Endothelial cell of umbilical vein (primary cell): Measurements from ENCODE around the gene KHNYN. TPM values are rescaled to one million over a fixed set of nuclear protein-coding genes. Genes with fewer than 3 reads are reported as not detected.
A peak's percentile ranks its signal among the peaks of the same experiment; 100 is the strongest.
"Not testable (repeated sequence)": the region's sequence is repeated elsewhere in the genome, so short reads cannot be mapped to it uniquely, and the experiment has no call there.

Experiments
- BruUV-seq: library from RNA; stranded (reverse); fragments of 400-500 nt; replicated peaks from 2 replicates; lab custom pipeline; 2021; lab: Mats Ljungman, UMichigan
- CTCF ChIA-PET: fragments of 300-600, 350-600 bp; sonication (Branson Sonifier 250); formaldehyde crosslinking; loops from one replicate; lab custom pipeline; 2021; ENCODE audit warnings: antibody characterized with exemption, inconsistent platforms; lab: Charles Lee
- POLR2A ChIA-PET: fragments of 300-600, 350-600 bp; sonication (Branson Sonifier 250); formaldehyde crosslinking; loops from one replicate; lab custom pipeline; 2021; ENCODE audit warnings: antibody characterized with exemption, inconsistent platforms; lab: Charles Lee
- DNase-seq: peaks from one replicate; pipeline ENCODE4 v3.0.0-alpha.2; 2011; ENCODE audit warnings: low read depth, low spot score
- FAIRE-seq: peaks from 2 replicates; lab custom pipeline; 2011; peaks lifted over from hg19 to GRCh38; lab: Jason Lieb, UNC
- H2AFZ ChIP-seq: 2 replicates; pipeline ENCODE4 v1.6.0; 2012; ENCODE audit warnings: low read depth, low read length, control low read depth, inconsistent platforms
- H3K27ac ChIP-seq: 2 replicates; pipeline ENCODE4 v1.5.1; 2011; ENCODE audit warnings: low read depth, mild to moderate bottlenecking, control low read depth, low read length, moderate library complexity; ENCODE audit not compliant: insufficient read depth
- H3K27me3 ChIP-seq, 2 experiments: 2 replicates each; pipeline versions ENCODE4 v1.6.0 to v1.6.1; 2011; ENCODE audit warnings: low read length in 2 of 2, mixed read lengths in 1 of 2; ENCODE audit not compliant: control insufficient read depth in 2 of 2, insufficient read depth in 2 of 2
- H3K36me3 ChIP-seq, 2 experiments: 2 replicates in 1 of 2; 3 replicates in 1 of 2; pipeline ENCODE4 v1.5.1; 2011; ENCODE audit warnings: low read length in 2 of 2, mild to moderate bottlenecking in 1 of 2, moderate library complexity in 1 of 2; ENCODE audit not compliant: control insufficient read depth in 2 of 2, insufficient read depth in 2 of 2; ENCODE audit errors: extremely low read depth in 1 of 2
- H3K4me1 ChIP-seq: 3 replicates; pipeline ENCODE4 v1.5.1; 2011; ENCODE audit warnings: mild to moderate bottlenecking, low read length; ENCODE audit not compliant: control insufficient read depth, insufficient read depth; ENCODE audit errors: extremely low read depth
- H3K4me2 ChIP-seq: 2 replicates; pipeline ENCODE4 v1.6.1; 2011; ENCODE audit warnings: low read length, control low read depth, mixed read lengths; ENCODE audit not compliant: insufficient read depth
- H3K4me3 ChIP-seq, 3 experiments: fragments of 200-600 bp in 1 of 3; sonication (generic), shearing (Covaris generic) in 1 of 3; replicated peaks in 1 of 3; 2 replicates each; pipeline ENCODE4 v1.5.1; 2011 to 2016; ENCODE audit warnings: control low read depth in 3 of 3, low read length in 3 of 3, mild to moderate bottlenecking in 2 of 3, inconsistent platforms in 1 of 3, low read depth in 1 of 3, moderate library complexity in 1 of 3; ENCODE audit not compliant: insufficient read depth in 1 of 3
- H3K79me2 ChIP-seq: 2 replicates; pipeline ENCODE4 v1.6.0; 2012; ENCODE audit warnings: low read length, inconsistent platforms; ENCODE audit not compliant: control insufficient read depth, insufficient read depth
- H3K9ac ChIP-seq: replicated peaks from 2 replicates; pipeline ENCODE3; 2011; ENCODE audit warnings: low read length, control low read depth; ENCODE audit not compliant: insufficient read depth; ENCODE audit errors: extremely low read depth
- H3K9me1 ChIP-seq: replicated peaks from 3 replicates; pipeline ENCODE4 v1.6.0; 2011; ENCODE audit warnings: mild to moderate bottlenecking, low read length; ENCODE audit not compliant: control insufficient read depth, insufficient read depth; ENCODE audit errors: extremely low read depth
- H3K9me3 ChIP-seq: replicated peaks from 2 replicates; pipeline ENCODE4 v1.5.1; 2012; ENCODE audit warnings: low read length, inconsistent platforms; ENCODE audit not compliant: control insufficient read depth, insufficient read depth
- H4K20me1 ChIP-seq: replicated peaks from 2 replicates; pipeline ENCODE3; 2011; ENCODE audit warnings: mild to moderate bottlenecking, low read length; ENCODE audit not compliant: control insufficient read depth, insufficient read depth; ENCODE audit errors: extremely low read depth
- EZH2 ChIP-seq: IDR thresholded peaks from 2 replicates; pipeline ENCODE4 v1.6.1; 2012; ENCODE audit warnings: borderline replicate concordance, low read depth, mild to moderate bottlenecking, moderate library complexity, low read length, inconsistent platforms; ENCODE audit not compliant: severe bottlenecking
- FOS ChIP-seq: IDR thresholded peaks from 2 replicates; pipeline ENCODE4 v1.6.1; 2011; ENCODE audit warnings: mild to moderate bottlenecking, low read length, moderate library complexity, borderline replicate concordance; ENCODE audit not compliant: insufficient read depth
- JUN ChIP-seq: IDR thresholded peaks from 2 replicates; pipeline ENCODE4 v1.6.1; 2011; ENCODE audit warnings: borderline replicate concordance, low read depth; ENCODE audit not compliant: insufficient read length, insufficient read depth
- MYC ChIP-seq: IDR thresholded peaks from one replicate; pipeline ENCODE4 v1.6.1; 2011; ENCODE audit warnings: mild to moderate bottlenecking, low read depth, low read length
- POLR2A ChIP-seq: IDR thresholded peaks from 2 replicates; pipeline ENCODE4 v1.6.1; 2012; ENCODE audit warnings: low read depth, mild to moderate bottlenecking, control low read depth, low read length
- POLR2AphosphoS5 ChIP-seq: IDR thresholded peaks from 2 replicates; pipeline ENCODE4 v1.6.1; 2012; ENCODE audit warnings: low read depth, mild to moderate bottlenecking, control low read depth, low read length, moderate library complexity; ENCODE audit not compliant: insufficient read depth
- dilution Hi-C: fragments of 300-500 bp; cut with MboI; formaldehyde crosslinking; loops from one replicate; pipeline ENCODE4 v1.15.0; 2019; ENCODE audit warnings: low sequenced_read_pairs; ENCODE audit not compliant: extremely low pct_ligation_motif_present
- intact Hi-C: fragments of 100-400 bp; cut with micrococcal nuclease; formaldehyde crosslinking; loops from one replicate; pipeline ENCODE4 v1.10.0; 2022
- polyA plus RNA-seq, 4 experiments: library from polyadenylated mRNA; depleted of rRNA in 3 of 4; stranded (reverse) in 3 of 4; unstranded in 1 of 4; fragments of >200 nt; gene quantifications; 2 replicates each; pipeline versions ENCODE4 v1.2.1 to v1.2.3, GENCODE V29; 2011 to 2012; ENCODE audit warnings: missing spikeins in 1 of 4
- total RNA-seq: library from RNA; stranded (reverse); gene quantifications from 2 replicates; pipeline ENCODE4 v1.2.3, GENCODE V29; 2021
- TF ChIP-seq, protein P1 (sequence below), 2 donors: IDR thresholded peaks; 1 replicate in 1 of 2; 2 replicates in 1 of 2; pipeline ENCODE4 v1.5.1; 2011; ENCODE audit warnings: low read length in 2 of 2, mild to moderate bottlenecking in 2 of 2, moderate library complexity in 2 of 2, control low read depth in 1 of 2, inconsistent platforms in 1 of 2, low read depth in 1 of 2; ENCODE audit not compliant: insufficient read depth in 1 of 2; ENCODE audit errors: extremely low read depth in 1 of 2
- TF ChIP-seq, protein P2 (sequence below): IDR thresholded peaks from 2 replicates; pipeline ENCODE4 v1.6.1; 2011; ENCODE audit not compliant: insufficient read depth, insufficient read length

KHNYN gene
- total and polyA plus RNA-seq, 2 donors (not counting 3 experiments of a cell fraction or from before 2014, with no cell fraction given), result 25.4 to 63.3 TPM

DNA sequence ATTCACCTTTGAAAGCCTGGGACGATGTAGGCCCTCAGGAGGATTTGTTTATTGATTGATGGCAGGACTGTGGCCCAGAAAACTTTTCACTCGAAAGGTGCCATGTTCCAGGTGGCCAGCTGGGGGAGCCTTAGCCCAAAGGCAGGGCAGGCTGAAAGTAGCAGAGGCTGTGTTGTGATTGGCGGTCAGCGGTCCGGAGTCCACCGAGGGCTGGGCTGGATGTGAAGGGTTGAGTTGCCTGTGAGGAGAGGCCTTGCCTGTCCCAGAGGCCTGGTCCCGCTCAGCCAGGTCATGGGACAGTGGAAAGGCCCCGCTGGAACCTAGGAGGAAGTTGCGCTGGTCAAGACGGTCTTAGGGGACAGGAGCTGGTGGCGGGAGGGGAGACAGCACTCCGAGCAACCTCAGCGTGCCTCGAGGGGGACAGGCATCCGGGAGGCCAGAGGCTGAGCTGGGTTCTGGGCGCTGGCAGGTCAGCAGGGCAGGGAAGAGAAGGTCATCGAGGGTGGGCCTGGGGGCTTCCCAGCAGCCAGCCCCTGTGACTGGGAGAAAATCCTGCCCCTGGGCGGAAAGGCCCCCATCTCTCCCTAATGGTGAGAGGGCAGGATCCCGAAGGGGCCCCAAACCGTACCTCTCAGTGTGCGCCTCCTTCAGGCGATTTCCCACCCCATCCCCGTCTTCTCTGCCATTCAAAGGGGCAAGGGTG is 52.0 kb downstream of the KHNYN start:
- no peaks in the 10 kb centered on the region for H3K27me3 ChIP-seq
- TF ChIP-seq, protein P1, sequence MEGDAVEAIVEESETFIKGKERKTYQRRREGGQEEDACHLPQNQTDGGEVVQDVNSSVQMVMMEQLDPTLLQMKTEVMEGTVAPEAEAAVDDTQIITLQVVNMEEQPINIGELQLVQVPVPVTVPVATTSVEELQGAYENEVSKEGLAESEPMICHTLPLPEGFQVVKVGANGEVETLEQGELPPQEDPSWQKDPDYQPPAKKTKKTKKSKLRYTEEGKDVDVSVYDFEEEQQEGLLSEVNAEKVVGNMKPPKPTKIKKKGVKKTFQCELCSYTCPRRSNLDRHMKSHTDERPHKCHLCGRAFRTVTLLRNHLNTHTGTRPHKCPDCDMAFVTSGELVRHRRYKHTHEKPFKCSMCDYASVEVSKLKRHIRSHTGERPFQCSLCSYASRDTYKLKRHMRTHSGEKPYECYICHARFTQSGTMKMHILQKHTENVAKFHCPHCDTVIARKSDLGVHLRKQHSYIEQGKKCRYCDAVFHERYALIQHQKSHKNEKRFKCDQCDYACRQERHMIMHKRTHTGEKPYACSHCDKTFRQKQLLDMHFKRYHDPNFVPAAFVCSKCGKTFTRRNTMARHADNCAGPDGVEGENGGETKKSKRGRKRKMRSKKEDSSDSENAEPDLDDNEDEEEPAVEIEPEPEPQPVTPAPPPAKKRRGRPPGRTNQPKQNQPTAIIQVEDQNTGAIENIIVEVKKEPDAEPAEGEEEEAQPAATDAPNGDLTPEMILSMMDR (IDR thresholded peaks at IDR 0.05; ENCODE audit: extremely low read depth in 1 of 2, insufficient read depth in 1 of 2, low read depth in 1 of 2, low read length in 2 of 2), result peak; percentile 61 to 79
- TF ChIP-seq MYC, result no peak
- TF ChIP-seq POLR2AphosphoS5, result no peak
- no peak for TF ChIP-seq EZH2
- TF ChIP-seq FOS, result no peak
- no peak for TF ChIP-seq JUN
- TF ChIP-seq POLR2A, result no peak
- TF ChIP-seq, protein P2, sequence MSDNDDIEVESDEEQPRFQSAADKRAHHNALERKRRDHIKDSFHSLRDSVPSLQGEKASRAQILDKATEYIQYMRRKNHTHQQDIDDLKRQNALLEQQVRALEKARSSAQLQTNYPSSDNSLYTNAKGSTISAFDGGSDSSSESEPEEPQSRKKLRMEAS, result no peak
- POLR2A ChIA-PET, result no interaction called here
- dilution Hi-C loops, result no loop called here
- H3K4me1 ChIP-seq, result no peaks in the 10 kb centered on the region
- no peak overlapping the region for H3K4me3 ChIP-seq
- no peaks in the 10 kb centered on the region for H3K36me3 ChIP-seq
- peak; percentile 91 for FAIRE-seq
- no peaks in the 10 kb centered on the region for H4K20me1 ChIP-seq
- BruUV-seq, result no TSS peak
- H3K27ac ChIP-seq, result no peak overlapping the region
- H3K9me3 ChIP-seq, result no peaks in the 10 kb centered on the region
- no peaks in the 10 kb centered on the region for H3K9me1 ChIP-seq
- intact Hi-C loops, result loop anchor here (1.0 kb wide), 1 partner anchor 198 kb away; no protein-coding TSS in a partner anchor
- H3K9ac ChIP-seq, result no peak overlapping the region
- peak overlapping the region; percentile 53 for H2AFZ ChIP-seq
- H3K4me2 ChIP-seq, result no peak overlapping the region
- DNase-seq, result peak; percentile 31
- CTCF ChIA-PET, result interaction anchor here (1.0 to 1.1 kb wide), 3 partner anchors 9 to 23 kb away, joined by 3 to 4 read pairs (median 4); no protein-coding TSS in a partner anchor
- H3K79me2 ChIP-seq, result no peaks in the 10 kb centered on the region

DNA sequence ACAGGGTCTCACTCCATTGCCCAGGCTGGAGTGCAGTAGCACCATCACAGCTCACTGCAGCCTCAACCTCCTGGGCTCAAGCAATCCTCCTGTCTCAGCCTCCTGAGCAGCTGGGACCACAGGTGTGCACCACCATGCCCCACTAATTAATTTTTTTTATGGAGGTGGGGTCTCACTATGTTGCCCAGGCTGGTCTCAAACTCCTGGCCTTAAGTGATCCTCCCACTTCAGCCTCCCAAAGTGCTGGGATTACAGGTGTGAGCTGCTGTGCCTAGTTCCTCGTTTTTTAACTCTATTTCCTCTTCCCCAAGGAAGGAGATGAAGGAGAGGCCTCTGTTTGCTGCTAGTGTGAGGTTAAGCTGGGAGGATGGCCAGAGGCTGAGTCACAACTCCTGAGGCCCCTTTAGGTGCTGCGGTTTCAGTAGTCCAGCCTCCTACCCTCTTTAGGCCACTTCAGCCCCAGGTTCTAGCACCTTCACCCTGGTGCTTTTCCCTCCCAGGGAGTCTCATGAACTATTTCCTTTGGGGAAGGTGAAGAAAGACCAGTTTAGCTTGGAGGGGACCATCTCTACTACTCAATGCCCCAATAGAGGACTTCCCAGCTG is 53.0 kb downstream of the KHNYN start:
- H3K36me3 ChIP-seq, H3K9ac ChIP-seq, H3K9me1 ChIP-seq, BruUV-seq, H3K27me3 ChIP-seq, FAIRE-seq, H3K9me3 ChIP-seq, H3K4me2 ChIP-seq, dilution Hi-C loops, POLR2A ChIA-PET, H3K4me3 ChIP-seq, H4K20me1 ChIP-seq, H3K27ac ChIP-seq, DNase-seq, H3K4me1 ChIP-seq, CTCF ChIA-PET, intact Hi-C loops, H2AFZ ChIP-seq, H3K79me2 ChIP-seq: not testable (repeated sequence)
